H1 (cell line): ENCODE results near the gene PHF8. TPM values are rescaled to one million over a fixed set of nuclear protein-coding genes. Genes with fewer than 3 reads are reported as not detected.
A peak's percentile ranks its signal among the peaks of the same experiment; 100 is the strongest.

Experiments
- CEBPB ChIP-seq: IDR thresholded peaks from 2 replicates; pipeline ENCODE4 v1.6.1; 2012; ENCODE audit warnings: low read depth, low read length
- HDAC6 ChIP-seq: IDR thresholded peaks from one replicate; pipeline ENCODE4 v1.7.1; 2012; ENCODE audit warnings: low read depth, mild to moderate bottlenecking, inconsistent platforms, low read length, moderate library complexity
- polyA plus RNA-seq, 7 experiments: library from polyadenylated mRNA; depleted of rRNA in 3 of 7; stranded (reverse) in 5 of 7; unstranded in 2 of 7; fragments of >200 nt in 5 of 7; fragments of 200-250 nt in 2 of 7; gene quantifications; 1 replicate in 5 of 7; 2 replicates in 1 of 7; 4 replicates in 1 of 7; pipeline versions ENCODE4 v1.2.1 to v1.2.3, GENCODE V29; 2011 to 2013; ENCODE audit warnings: missing spikeins in 2 of 7, mixed read lengths in 2 of 7
- total RNA-seq: library from RNA; stranded (reverse); fragmentation: NEBNext Ultra II Directional; extraction: Animal tissue kit (Norgen Biotek cat#: 25700); gene quantifications from 2 replicates; pipeline ENCODE4 v1.2.1, GENCODE V29; 2021
- TF ChIP-seq, protein P1 (sequence below): fragments of 300-600 bp; sonication (generic); IDR thresholded peaks from 2 replicates; pipeline ENCODE4 v1.7.1; 2012; ENCODE audit warnings: low read length, moderate library complexity, mild to moderate bottlenecking, inconsistent platforms; ENCODE audit not compliant: insufficient replicate concordance
- TF ChIP-seq, protein P2 (sequence below): IDR thresholded peaks from 2 replicates; pipeline ENCODE4 v1.6.1; 2012; ENCODE audit warnings: inconsistent platforms
- TF ChIP-seq, protein P3 (sequence below): IDR thresholded peaks from 2 replicates; pipeline ENCODE4 v1.6.1; 2011; ENCODE audit warnings: low read length, improper control_type of control experiment

The PHF8 gene
- total and polyA plus RNA-seq, 2 of the 8 experiments (the other 6 are each of a cell fraction or from before 2014, with no cell fraction given): 14.6 to 27.6 TPM

DNA sequence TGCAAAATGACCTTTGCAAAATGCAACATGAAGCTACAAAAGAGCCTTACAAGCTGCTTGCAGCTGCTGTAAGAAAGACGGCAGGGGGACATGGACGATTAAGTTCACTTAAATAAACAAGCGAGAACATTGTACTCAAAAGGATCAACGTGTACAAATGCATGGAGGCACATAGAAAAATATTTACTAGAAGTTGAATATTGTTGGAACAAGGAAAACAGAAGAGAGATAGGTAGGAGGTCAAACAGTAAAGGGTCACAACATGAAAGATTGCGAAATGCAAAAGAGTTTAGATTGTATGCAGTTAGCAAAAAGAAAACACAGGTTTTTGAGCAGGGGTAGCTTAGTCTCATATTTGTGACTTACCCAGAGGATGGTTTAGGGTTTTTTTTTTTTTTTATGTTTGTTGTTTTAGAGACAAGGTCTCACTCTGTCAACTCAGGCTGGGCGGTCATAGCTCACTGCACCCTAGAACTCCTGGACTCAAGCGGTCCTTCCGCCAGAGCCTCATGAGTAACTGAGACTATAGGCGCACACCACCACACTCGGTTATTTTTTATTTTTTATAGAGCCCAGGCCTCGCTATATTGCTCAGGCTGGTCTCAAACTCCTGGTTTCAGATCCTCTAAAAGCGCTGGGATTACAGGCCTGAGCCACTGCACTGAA is 1.4 kb upstream of the PHF8 start (continued):
- TF ChIP-seq, protein P1, sequence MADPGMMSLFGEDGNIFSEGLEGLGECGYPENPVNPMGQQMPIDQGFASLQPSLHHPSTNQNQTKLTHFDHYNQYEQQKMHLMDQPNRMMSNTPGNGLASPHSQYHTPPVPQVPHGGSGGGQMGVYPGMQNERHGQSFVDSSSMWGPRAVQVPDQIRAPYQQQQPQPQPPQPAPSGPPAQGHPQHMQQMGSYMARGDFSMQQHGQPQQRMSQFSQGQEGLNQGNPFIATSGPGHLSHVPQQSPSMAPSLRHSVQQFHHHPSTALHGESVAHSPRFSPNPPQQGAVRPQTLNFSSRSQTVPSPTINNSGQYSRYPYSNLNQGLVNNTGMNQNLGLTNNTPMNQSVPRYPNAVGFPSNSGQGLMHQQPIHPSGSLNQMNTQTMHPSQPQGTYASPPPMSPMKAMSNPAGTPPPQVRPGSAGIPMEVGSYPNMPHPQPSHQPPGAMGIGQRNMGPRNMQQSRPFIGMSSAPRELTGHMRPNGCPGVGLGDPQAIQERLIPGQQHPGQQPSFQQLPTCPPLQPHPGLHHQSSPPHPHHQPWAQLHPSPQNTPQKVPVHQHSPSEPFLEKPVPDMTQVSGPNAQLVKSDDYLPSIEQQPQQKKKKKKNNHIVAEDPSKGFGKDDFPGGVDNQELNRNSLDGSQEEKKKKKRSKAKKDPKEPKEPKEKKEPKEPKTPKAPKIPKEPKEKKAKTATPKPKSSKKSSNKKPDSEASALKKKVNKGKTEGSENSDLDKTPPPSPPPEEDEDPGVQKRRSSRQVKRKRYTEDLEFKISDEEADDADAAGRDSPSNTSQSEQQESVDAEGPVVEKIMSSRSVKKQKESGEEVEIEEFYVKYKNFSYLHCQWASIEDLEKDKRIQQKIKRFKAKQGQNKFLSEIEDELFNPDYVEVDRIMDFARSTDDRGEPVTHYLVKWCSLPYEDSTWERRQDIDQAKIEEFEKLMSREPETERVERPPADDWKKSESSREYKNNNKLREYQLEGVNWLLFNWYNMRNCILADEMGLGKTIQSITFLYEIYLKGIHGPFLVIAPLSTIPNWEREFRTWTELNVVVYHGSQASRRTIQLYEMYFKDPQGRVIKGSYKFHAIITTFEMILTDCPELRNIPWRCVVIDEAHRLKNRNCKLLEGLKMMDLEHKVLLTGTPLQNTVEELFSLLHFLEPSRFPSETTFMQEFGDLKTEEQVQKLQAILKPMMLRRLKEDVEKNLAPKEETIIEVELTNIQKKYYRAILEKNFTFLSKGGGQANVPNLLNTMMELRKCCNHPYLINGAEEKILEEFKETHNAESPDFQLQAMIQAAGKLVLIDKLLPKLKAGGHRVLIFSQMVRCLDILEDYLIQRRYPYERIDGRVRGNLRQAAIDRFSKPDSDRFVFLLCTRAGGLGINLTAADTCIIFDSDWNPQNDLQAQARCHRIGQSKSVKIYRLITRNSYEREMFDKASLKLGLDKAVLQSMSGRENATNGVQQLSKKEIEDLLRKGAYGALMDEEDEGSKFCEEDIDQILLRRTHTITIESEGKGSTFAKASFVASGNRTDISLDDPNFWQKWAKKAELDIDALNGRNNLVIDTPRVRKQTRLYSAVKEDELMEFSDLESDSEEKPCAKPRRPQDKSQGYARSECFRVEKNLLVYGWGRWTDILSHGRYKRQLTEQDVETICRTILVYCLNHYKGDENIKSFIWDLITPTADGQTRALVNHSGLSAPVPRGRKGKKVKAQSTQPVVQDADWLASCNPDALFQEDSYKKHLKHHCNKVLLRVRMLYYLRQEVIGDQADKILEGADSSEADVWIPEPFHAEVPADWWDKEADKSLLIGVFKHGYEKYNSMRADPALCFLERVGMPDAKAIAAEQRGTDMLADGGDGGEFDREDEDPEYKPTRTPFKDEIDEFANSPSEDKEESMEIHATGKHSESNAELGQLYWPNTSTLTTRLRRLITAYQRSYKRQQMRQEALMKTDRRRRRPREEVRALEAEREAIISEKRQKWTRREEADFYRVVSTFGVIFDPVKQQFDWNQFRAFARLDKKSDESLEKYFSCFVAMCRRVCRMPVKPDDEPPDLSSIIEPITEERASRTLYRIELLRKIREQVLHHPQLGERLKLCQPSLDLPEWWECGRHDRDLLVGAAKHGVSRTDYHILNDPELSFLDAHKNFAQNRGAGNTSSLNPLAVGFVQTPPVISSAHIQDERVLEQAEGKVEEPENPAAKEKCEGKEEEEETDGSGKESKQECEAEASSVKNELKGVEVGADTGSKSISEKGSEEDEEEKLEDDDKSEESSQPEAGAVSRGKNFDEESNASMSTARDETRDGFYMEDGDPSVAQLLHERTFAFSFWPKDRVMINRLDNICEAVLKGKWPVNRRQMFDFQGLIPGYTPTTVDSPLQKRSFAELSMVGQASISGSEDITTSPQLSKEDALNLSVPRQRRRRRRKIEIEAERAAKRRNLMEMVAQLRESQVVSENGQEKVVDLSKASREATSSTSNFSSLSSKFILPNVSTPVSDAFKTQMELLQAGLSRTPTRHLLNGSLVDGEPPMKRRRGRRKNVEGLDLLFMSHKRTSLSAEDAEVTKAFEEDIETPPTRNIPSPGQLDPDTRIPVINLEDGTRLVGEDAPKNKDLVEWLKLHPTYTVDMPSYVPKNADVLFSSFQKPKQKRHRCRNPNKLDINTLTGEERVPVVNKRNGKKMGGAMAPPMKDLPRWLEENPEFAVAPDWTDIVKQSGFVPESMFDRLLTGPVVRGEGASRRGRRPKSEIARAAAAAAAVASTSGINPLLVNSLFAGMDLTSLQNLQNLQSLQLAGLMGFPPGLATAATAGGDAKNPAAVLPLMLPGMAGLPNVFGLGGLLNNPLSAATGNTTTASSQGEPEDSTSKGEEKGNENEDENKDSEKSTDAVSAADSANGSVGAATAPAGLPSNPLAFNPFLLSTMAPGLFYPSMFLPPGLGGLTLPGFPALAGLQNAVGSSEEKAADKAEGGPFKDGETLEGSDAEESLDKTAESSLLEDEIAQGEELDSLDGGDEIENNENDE: no peak
- TF ChIP-seq, protein P2, sequence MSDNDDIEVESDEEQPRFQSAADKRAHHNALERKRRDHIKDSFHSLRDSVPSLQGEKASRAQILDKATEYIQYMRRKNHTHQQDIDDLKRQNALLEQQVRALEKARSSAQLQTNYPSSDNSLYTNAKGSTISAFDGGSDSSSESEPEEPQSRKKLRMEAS: no peak
- TF ChIP-seq, protein P3, sequence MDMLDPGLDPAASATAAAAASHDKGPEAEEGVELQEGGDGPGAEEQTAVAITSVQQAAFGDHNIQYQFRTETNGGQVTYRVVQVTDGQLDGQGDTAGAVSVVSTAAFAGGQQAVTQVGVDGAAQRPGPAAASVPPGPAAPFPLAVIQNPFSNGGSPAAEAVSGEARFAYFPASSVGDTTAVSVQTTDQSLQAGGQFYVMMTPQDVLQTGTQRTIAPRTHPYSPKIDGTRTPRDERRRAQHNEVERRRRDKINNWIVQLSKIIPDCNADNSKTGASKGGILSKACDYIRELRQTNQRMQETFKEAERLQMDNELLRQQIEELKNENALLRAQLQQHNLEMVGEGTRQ: no peak
- TF ChIP-seq HDAC6: no peak
- TF ChIP-seq CEBPB: peak; percentile 47; the same call in 1 of the 2 replicates
- TF ChIP-seq, all 59 proteins: peak for 1
